OCI-LY3 (cell line): ENCODE results near the gene ERH.

Experiments
- H2AFZ ChIP-seq: fragments of 200-600, 300-600 bp; shearing (Covaris generic); 2 replicates; pipeline ENCODE4 v1.6.0; 2014; ENCODE audit warnings: antibody characterized with exemption, low read depth, low read length
- H3K27ac ChIP-seq: fragments of 200-600, 300-600 bp; sonication (generic); 2 replicates; pipeline ENCODE4 v1.5.1; 2014; ENCODE audit warnings: mild to moderate bottlenecking, low read length, moderate library complexity, mixed read lengths
- H3K27me3 ChIP-seq: fragments of 200-600, 300-600 bp; sonication (generic); 2 replicates; pipeline ENCODE4 v1.6.1; 2014; ENCODE audit warnings: low read depth, low read length, mixed read lengths
- H3K36me3 ChIP-seq: fragments of 200-600, 300-600 bp; sonication (generic); replicated peaks from 2 replicates; pipeline ENCODE3; 2014; ENCODE audit warnings: low read depth, low read length, mixed read lengths
- H3K4me1 ChIP-seq: fragments of 300-600, 200-600 bp; sonication (generic); 2 replicates; pipeline ENCODE4 v1.6.1; 2014; ENCODE audit warnings: low read length, mixed read lengths
- H3K4me2 ChIP-seq: fragments of 200-600, 300-600 bp; sonication (generic); 2 replicates; pipeline ENCODE4 v1.6.1; 2014; ENCODE audit warnings: low read length, mixed read lengths
- H3K4me3 ChIP-seq: fragments of 300-600, 200-600 bp; sonication (generic); 2 replicates; pipeline ENCODE4 v1.5.1; 2014; ENCODE audit warnings: antibody characterized with exemption, mild to moderate bottlenecking, low read length, moderate library complexity
- H3K79me2 ChIP-seq: fragments of 300-600, 200-600 bp; shearing (Covaris generic); 2 replicates; pipeline ENCODE4 v1.6.1; 2014; ENCODE audit warnings: mild to moderate bottlenecking, low read length, mixed read lengths
- H3K9ac ChIP-seq: fragments of 300-600, 200-600 bp; shearing (Covaris generic); 2 replicates; pipeline ENCODE4 v1.6.0; 2014; ENCODE audit warnings: mild to moderate bottlenecking, low read length, moderate library complexity
- H3K9me3 ChIP-seq: fragments of 200-600, 300-600 bp; shearing (Covaris generic); 2 replicates; pipeline ENCODE4 v1.6.1; 2014; ENCODE audit warnings: low read length, mixed read lengths; ENCODE audit not compliant: insufficient read depth
- H4K20me1 ChIP-seq: fragments of 200-600, 300-600 bp; sonication (generic); 2 replicates; pipeline ENCODE4 v1.6.1; 2016; ENCODE audit warnings: low read length, mixed read lengths; ENCODE audit not compliant: insufficient read depth
- CTCF ChIP-seq: fragments of 200-600, 300-600 bp; sonication (generic); IDR thresholded peaks from 2 replicates; pipeline ENCODE4 v1.5.1; 2014; ENCODE audit warnings: antibody characterized with exemption, low read length, low read depth
- EZH2phosphoT487 ChIP-seq: fragments of 200-600 bp; shearing (Covaris generic); IDR thresholded peaks from 2 replicates; pipeline ENCODE4 v1.6.1; 2018; ENCODE audit warnings: antibody characterized with exemption, mixed run types, low read depth

The ERH gene

GRCh38 chr14:69398053-69398817, at the start of gene ERH, which contains the start of gene SLC39A9:
ERH (minus strand) TSS chr14:69398299; CDS start chr14:69398233, 66 bp downstream.
SLC39A9 (plus strand) TSS chr14:69398692; CDS start chr14:69399370, 678 bp downstream.
- H3K36me3 ChIP-seq, result peaks cover 41% of the 10 kb centered on the region
- H3K4me3 ChIP-seq, result peak within 1 kb of the TSS; percentile 94
- TF ChIP-seq CTCF (no peak), EZH2phosphoT487 (no peak)
- peaks cover 32% of the 10 kb centered on the region for H4K20me1 ChIP-seq
- H2AFZ ChIP-seq, result peak within 1 kb of the TSS; percentile 96
- peaks cover 97% of the 10 kb centered on the region for H3K79me2 ChIP-seq
- no peaks in the 10 kb centered on the region for H3K9me3 ChIP-seq
- H3K27ac ChIP-seq, result peak within 1 kb of the TSS; percentile 90
- H3K4me1 ChIP-seq, result peaks cover 59% of the 10 kb centered on the region
- peak within 1 kb of the TSS; percentile 97 for H3K9ac ChIP-seq
- H3K27me3 ChIP-seq, result no peaks in the 10 kb centered on the region
- peak within 1 kb of the TSS; percentile 97 for H3K4me2 ChIP-seq

- peaks cover 11% of the 10 kb centered on the region for H3K4me1 ChIP-seq
- H3K79me2 ChIP-seq, result peaks cover 5% of the 10 kb centered on the region; the same call in 1 of the 2 replicates
- no peak overlapping the region for H2AFZ ChIP-seq
- no peak overlapping the region for H3K4me3 ChIP-seq
- TF ChIP-seq EZH2phosphoT487, result no peak
- TF ChIP-seq CTCF, result no peak
- H3K27me3 ChIP-seq, result no peaks in the 10 kb centered on the region
- H3K27ac ChIP-seq, result no peak overlapping the region
- no peaks in the 10 kb centered on the region for H3K9me3 ChIP-seq
- no peak overlapping the region for H3K9ac ChIP-seq
- H4K20me1 ChIP-seq, result no peaks in the 10 kb centered on the region
- H3K36me3 ChIP-seq, result peaks cover 19% of the 10 kb centered on the region
- no peak overlapping the region for H3K4me2 ChIP-seq
Measured at GRCh38 chr14:69443296-69443805, 45.3 kb upstream of the ERH start.

DNA sequence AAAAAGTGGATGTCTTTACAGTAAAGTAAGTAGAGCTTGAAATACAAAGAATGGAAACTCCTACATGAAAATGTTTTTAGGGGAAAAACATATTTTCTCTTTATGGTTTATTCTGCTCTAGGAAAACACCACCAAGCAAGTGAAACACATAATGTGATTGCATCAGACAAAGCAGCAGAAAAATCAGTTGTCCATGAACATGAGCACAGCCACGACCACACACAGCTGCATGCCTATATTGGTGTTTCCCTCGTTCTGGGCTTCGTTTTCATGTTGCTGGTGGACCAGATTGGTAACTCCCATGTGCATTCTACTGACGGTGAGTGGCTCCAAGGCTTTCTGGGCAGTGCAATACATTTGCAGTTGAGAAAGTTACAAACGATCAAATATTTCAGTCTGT, 43.8 kb upstream of the ERH start:
- H3K4me3 ChIP-seq, result no peak overlapping the region
- no peaks in the 10 kb centered on the region for H3K9me3 ChIP-seq
- H3K4me1 ChIP-seq, result peaks cover 11% of the 10 kb centered on the region
- H3K36me3 ChIP-seq, result peaks cover 16% of the 10 kb centered on the region
- peak overlapping the region; percentile 9; the same call in 1 of the 2 replicates for H3K27ac ChIP-seq
- no peak overlapping the region for H3K9ac ChIP-seq
- TF ChIP-seq EZH2phosphoT487 (no peak), CTCF (no peak)
- H3K27me3 ChIP-seq, result no peaks in the 10 kb centered on the region
- peak overlapping the region; percentile 10 for H3K4me2 ChIP-seq
- H4K20me1 ChIP-seq, result no peaks in the 10 kb centered on the region
- H2AFZ ChIP-seq, result no peak overlapping the region
- peaks cover 12% of the 10 kb centered on the region for H3K79me2 ChIP-seq

GRCh38 chr14:69439521-69440270, 41.6 kb upstream of the ERH start:
- Histone ChIP-seq H3K4me1 (peaks cover 15% of the 10 kb centered on the region), H3K36me3 (peaks cover 16% of the 10 kb centered on the region)

More at GRCh38 chr14:69439521-69440270, 41.6 kb upstream of the ERH start:
- peaks cover 27% of the 10 kb centered on the region for H3K79me2 ChIP-seq
- H3K4me2 ChIP-seq, result no peak overlapping the region
- no peaks in the 10 kb centered on the region for H3K9me3 ChIP-seq
- no peak overlapping the region for H3K27ac ChIP-seq
- H4K20me1 ChIP-seq, result no peaks in the 10 kb centered on the region
- no peak overlapping the region for H2AFZ ChIP-seq
- no peak overlapping the region for H3K4me3 ChIP-seq
- H3K9ac ChIP-seq, result no peak overlapping the region
- TF ChIP-seq CTCF (no peak), EZH2phosphoT487 (no peak)
- H3K27me3 ChIP-seq, result no peaks in the 10 kb centered on the region
